Measurements from ENCODE around the gene FOSL1. TPM values are rescaled to one million over a fixed set of nuclear protein-coding genes. Genes with fewer than 3 reads are reported as not detected.

The FOSL1 gene
- total RNA-seq, 1 experiment from 2014 or later = 186 TPM

GRCh38 chr11:65862191-65862735 is 37.9 kb downstream of the FOSL1 start:
- Histone ChIP-seq H3K4me3 (ENCODE audit: low read depth in 2 of 2, low read length in 2 of 2) (peak overlapping the region; percentile 85 to 99), H3K9me3 (ENCODE audit: control insufficient read depth, insufficient read depth, low read depth, low read length) (no peaks in the 10 kb centered on the region), H3K4me1 (ENCODE audit: control insufficient read depth, insufficient read depth, low read length) (peaks cover 28% of the 10 kb centered on the region), H3K27me3 (ENCODE audit: control insufficient read depth, insufficient read depth, low read length) (no peaks in the 10 kb centered on the region), H3K27ac (ENCODE audit: low read length) (peak overlapping the region; percentile 98), H3K36me3 (ENCODE audit: control insufficient read depth, insufficient read depth, low read length) (peaks cover 2% of the 10 kb centered on the region)
- intact Hi-C loops (cut with micrococcal nuclease; ENCODE audit: unreplicated experiment) = no loop called here
- no peak for DNase-seq (ENCODE audit: low read depth, low spot score)
- ATAC-seq = no peak
- BruUV-seq (replicated peaks) = no TSS peak
- POLR2A ChIA-PET = no interaction called here
- in situ Hi-C loops (cut with HindIII; ENCODE audit: low pct_unique_long_range_greater_than_20kb, low sequenced_read_pairs) = no loop called here
- CTCF ChIA-PET = no interaction called here
- no peak for TF ChIP-seq REST (IDR thresholded peaks at IDR 0.05; ENCODE audit: insufficient read depth in 1 of 2, low read depth in 2 of 2, low read length in 1 of 2)
- TF ChIP-seq SIN3A (IDR thresholded peaks at IDR 0.05; ENCODE audit: borderline replicate concordance, insufficient read depth, low read depth, low read length) = no peak
- no peak for TF ChIP-seq TCF7L2 (IDR thresholded peaks at IDR 0.05; ENCODE audit: low read depth, low read length)
- no peak for TF ChIP-seq CTCF (IDR thresholded peaks at IDR 0.05)
- TF ChIP-seq POLR2AphosphoS5 (IDR thresholded peaks at IDR 0.05; ENCODE audit: low read depth, low read length) = no peak

GRCh38 chr11:65861533-65862183 is 38.5 kb downstream of the FOSL1 start:
- ATAC-seq = no peak
- no TSS peak for BruUV-seq (replicated peaks)
- peaks cover 3% of the 10 kb centered on the region for H3K36me3 ChIP-seq (ENCODE audit: control insufficient read depth, insufficient read depth, low read length)
- H3K4me3 ChIP-seq (ENCODE audit: low read depth in 2 of 2, low read length in 2 of 2) = peak overlapping the region; percentile 85 to 99
- H3K9me3 ChIP-seq (ENCODE audit: control insufficient read depth, insufficient read depth, low read depth, low read length) = no peaks in the 10 kb centered on the region
- peaks cover 25% of the 10 kb centered on the region for H3K4me1 ChIP-seq (ENCODE audit: control insufficient read depth, insufficient read depth, low read length)
- H3K27ac ChIP-seq (ENCODE audit: low read length) = peak overlapping the region; percentile 98
- in situ Hi-C loops (cut with HindIII; ENCODE audit: low pct_unique_long_range_greater_than_20kb, low sequenced_read_pairs) (no loop called here), intact Hi-C loops (cut with micrococcal nuclease; ENCODE audit: unreplicated experiment) (no loop called here)
- no peaks in the 10 kb centered on the region for H3K27me3 ChIP-seq (ENCODE audit: control insufficient read depth, insufficient read depth, low read length)
- TF ChIP-seq TCF7L2 (IDR thresholded peaks at IDR 0.05; ENCODE audit: low read depth, low read length) = no peak
- CTCF ChIA-PET = no interaction called here
- DNase-seq (ENCODE audit: low read depth, low spot score) = no peak
- POLR2A ChIA-PET = interaction anchor here (0.8 to 1.9 kb wide), 2 partner anchors 8 to 10 kb away, joined by 4 to 7 read pairs; no protein-coding TSS in a partner anchor

- intact Hi-C loops (cut with micrococcal nuclease; ENCODE audit: unreplicated experiment) = no loop called here
- POLR2A ChIA-PET = interaction anchor here (0.6 to 1.9 kb wide), 4 partner anchors 9 to 45 kb away, joined by 3 to 7 read pairs (median 4); no protein-coding TSS in a partner anchor
- no peak for TF ChIP-seq CTCF (IDR thresholded peaks at IDR 0.05)
- no peak for TF ChIP-seq REST (IDR thresholded peaks at IDR 0.05; ENCODE audit: insufficient read depth in 1 of 2, low read depth in 2 of 2, low read length in 1 of 2)
- TF ChIP-seq POLR2AphosphoS5 (IDR thresholded peaks at IDR 0.05; ENCODE audit: low read depth, low read length) = no peak
- TF ChIP-seq TCF7L2 (IDR thresholded peaks at IDR 0.05; ENCODE audit: low read depth, low read length) = no peak
- no peak for TF ChIP-seq SIN3A (IDR thresholded peaks at IDR 0.05; ENCODE audit: borderline replicate concordance, insufficient read depth, low read depth, low read length)
- Histone ChIP-seq H3K9me3 (ENCODE audit: control insufficient read depth, insufficient read depth, low read depth, low read length) (no peaks in the 10 kb centered on the region), H3K27me3 (ENCODE audit: control insufficient read depth, insufficient read depth, low read length) (no peaks in the 10 kb centered on the region), H3K4me1 (ENCODE audit: control insufficient read depth, insufficient read depth, low read length) (peaks cover 27% of the 10 kb centered on the region), H3K27ac (ENCODE audit: low read length) (peak overlapping the region; percentile 98), H3K4me3 (ENCODE audit: low read depth in 2 of 2, low read length in 2 of 2) (peak overlapping the region; percentile 85 to 99), H3K36me3 (ENCODE audit: control insufficient read depth, insufficient read depth, low read length) (peaks cover 8% of the 10 kb centered on the region)
- no peak for DNase-seq (ENCODE audit: low read depth, low spot score)
- BruUV-seq (replicated peaks) = no TSS peak
- no peak for ATAC-seq
- CTCF ChIA-PET = interaction anchor here (3.3 kb wide), 1 partner anchor 24 kb away, joined by 14 read pairs; no protein-coding TSS in a partner anchor
- in situ Hi-C loops (cut with HindIII; ENCODE audit: low pct_unique_long_range_greater_than_20kb, low sequenced_read_pairs) = no loop called here
Observed at GRCh38 chr11:65861165-65861505, 39.1 kb downstream of the FOSL1 start.
